PFSK-1 (cell line): ENCODE results near the gene MYO1E.

ENCODE experiments used
- FOXP2 ChIP-seq: optimal IDR thresholded peaks from 2 replicates; pipeline ENCODE3; 2011; ENCODE audit warnings: borderline replicate concordance, control low read depth, inconsistent platforms; ENCODE audit not compliant: insufficient read depth; ENCODE audit errors: extremely low read length, extremely low read depth
- POLR2AphosphoS5 ChIP-seq: IDR thresholded peaks from 2 replicates; pipeline ENCODE4 v1.6.1; 2012; ENCODE audit warnings: low read depth, mild to moderate bottlenecking, control low read depth, low read length, moderate library complexity
- SIN3A ChIP-seq: IDR thresholded peaks from 2 replicates; pipeline ENCODE4 v1.6.1; 2012; ENCODE audit warnings: mild to moderate bottlenecking, low read length, moderate library complexity, borderline replicate concordance; ENCODE audit not compliant: insufficient read depth
- TAF1 ChIP-seq: IDR thresholded peaks from 2 replicates; pipeline ENCODE4 v1.6.1; 2012; ENCODE audit warnings: low read length, control low read depth, borderline replicate concordance; ENCODE audit not compliant: insufficient read depth
- TF ChIP-seq, protein P1 (sequence below), 2 experiments: IDR thresholded peaks; 2 replicates each; pipeline versions ENCODE4 v1.6.1 to v1.8.0; 2011 to 2012; ENCODE audit warnings: low read depth in 2 of 2, low read length in 2 of 2, control low read depth in 1 of 2, inconsistent platforms in 1 of 2, mild to moderate bottlenecking in 1 of 2, moderate library complexity in 1 of 2; ENCODE audit not compliant: insufficient read depth in 1 of 2

DNA sequence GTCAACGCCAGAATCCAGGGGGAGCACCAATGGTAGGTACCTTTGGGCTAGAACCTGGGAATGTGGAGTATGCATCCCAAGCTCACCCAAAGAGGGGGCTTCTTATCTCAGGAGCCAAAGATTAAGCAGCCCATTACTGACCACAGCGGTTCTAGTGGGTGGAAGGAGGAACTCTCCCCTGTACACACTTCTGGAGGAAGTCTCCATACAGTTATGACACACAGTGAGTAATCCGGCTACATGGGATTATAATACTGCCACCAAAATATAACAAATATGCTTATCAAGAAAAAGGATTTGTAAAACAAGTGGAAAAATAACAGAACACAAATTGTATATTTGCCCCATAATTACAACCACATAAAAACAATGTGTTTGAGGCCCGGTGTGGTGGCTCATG is 8.4 kb downstream of the MYO1E start:
- TF ChIP-seq, protein P1, sequence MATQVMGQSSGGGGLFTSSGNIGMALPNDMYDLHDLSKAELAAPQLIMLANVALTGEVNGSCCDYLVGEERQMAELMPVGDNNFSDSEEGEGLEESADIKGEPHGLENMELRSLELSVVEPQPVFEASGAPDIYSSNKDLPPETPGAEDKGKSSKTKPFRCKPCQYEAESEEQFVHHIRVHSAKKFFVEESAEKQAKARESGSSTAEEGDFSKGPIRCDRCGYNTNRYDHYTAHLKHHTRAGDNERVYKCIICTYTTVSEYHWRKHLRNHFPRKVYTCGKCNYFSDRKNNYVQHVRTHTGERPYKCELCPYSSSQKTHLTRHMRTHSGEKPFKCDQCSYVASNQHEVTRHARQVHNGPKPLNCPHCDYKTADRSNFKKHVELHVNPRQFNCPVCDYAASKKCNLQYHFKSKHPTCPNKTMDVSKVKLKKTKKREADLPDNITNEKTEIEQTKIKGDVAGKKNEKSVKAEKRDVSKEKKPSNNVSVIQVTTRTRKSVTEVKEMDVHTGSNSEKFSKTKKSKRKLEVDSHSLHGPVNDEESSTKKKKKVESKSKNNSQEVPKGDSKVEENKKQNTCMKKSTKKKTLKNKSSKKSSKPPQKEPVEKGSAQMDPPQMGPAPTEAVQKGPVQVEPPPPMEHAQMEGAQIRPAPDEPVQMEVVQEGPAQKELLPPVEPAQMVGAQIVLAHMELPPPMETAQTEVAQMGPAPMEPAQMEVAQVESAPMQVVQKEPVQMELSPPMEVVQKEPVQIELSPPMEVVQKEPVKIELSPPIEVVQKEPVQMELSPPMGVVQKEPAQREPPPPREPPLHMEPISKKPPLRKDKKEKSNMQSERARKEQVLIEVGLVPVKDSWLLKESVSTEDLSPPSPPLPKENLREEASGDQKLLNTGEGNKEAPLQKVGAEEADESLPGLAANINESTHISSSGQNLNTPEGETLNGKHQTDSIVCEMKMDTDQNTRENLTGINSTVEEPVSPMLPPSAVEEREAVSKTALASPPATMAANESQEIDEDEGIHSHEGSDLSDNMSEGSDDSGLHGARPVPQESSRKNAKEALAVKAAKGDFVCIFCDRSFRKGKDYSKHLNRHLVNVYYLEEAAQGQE (IDR thresholded peaks at IDR 0.05; ENCODE audit: insufficient read depth in 1 of 2, low read depth in 2 of 2, low read length in 2 of 2) = no peak
- TF ChIP-seq TAF1 (no peak), SIN3A (no peak), POLR2AphosphoS5 (no peak), FOXP2 (no peak)
